OCI-LY7 (cell line): ENCODE measurements around the gene ELAVL2.

ENCODE experiments used
- EZH2phosphoT487 ChIP-seq: fragments of 200-600 bp; sonication (generic); IDR thresholded peaks from 2 replicates; pipeline ENCODE4 v1.6.1; 2018; ENCODE audit warnings: low read depth, borderline replicate concordance, mild to moderate bottlenecking, mixed run types, antibody characterized with exemption, low read length, moderate library complexity, mixed read lengths
- TF ChIP-seq, protein P1 (sequence below): fragments of 200-600 bp; sonication (generic); conservative IDR thresholded peaks from 2 replicates; pipeline ENCODE4 v1.5.1; 2014; ENCODE audit warnings: mild to moderate bottlenecking, antibody characterized with exemption, low read length, moderate library complexity, mixed read lengths

DNA sequence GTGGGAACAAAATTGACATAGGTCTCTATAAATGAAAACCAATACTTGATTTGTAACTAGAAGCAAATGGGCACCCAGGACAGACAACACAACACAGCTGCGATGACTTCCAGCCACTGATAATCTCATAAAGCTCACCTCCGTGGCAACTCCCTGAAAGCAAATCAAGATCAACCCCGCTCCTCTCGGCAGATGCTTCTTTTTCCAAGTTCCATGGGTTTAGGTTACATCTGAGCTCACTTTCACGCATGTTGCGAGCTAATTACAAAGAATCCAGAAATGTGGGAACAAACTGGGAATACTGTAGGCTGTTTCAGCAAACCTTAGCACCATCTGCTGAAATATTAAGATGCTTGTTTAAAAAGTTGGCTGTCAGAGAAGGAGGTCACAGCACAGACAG lies 153.9 kb downstream of the ELAVL2 start:
- TF ChIP-seq, protein P1, sequence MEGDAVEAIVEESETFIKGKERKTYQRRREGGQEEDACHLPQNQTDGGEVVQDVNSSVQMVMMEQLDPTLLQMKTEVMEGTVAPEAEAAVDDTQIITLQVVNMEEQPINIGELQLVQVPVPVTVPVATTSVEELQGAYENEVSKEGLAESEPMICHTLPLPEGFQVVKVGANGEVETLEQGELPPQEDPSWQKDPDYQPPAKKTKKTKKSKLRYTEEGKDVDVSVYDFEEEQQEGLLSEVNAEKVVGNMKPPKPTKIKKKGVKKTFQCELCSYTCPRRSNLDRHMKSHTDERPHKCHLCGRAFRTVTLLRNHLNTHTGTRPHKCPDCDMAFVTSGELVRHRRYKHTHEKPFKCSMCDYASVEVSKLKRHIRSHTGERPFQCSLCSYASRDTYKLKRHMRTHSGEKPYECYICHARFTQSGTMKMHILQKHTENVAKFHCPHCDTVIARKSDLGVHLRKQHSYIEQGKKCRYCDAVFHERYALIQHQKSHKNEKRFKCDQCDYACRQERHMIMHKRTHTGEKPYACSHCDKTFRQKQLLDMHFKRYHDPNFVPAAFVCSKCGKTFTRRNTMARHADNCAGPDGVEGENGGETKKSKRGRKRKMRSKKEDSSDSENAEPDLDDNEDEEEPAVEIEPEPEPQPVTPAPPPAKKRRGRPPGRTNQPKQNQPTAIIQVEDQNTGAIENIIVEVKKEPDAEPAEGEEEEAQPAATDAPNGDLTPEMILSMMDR = no peak
- TF ChIP-seq EZH2phosphoT487 = no peak
